K562 (cell line): ENCODE results near the gene CREB5. TPM values are rescaled to one million over a fixed set of nuclear protein-coding genes. Genes with fewer than 3 reads are reported as not detected.

Experiments used
- ATAC-seq: fragments of 200-7000 bp; cut with Tn5 transposase; 3 replicates; pipeline ENCODE4 v1.9.1; 2020; ENCODE audit warnings: moderate library complexity
- BruUV-seq: library from RNA; stranded (reverse); fragments of 400-500 nt; replicated peaks from 2 replicates; lab custom pipeline; 2021; lab: Mats Ljungman, UMichigan
- CTCF ChIA-PET: fragments of 300-600 bp; formaldehyde crosslinking; extraction: SDS; loops from one replicate; lab custom pipeline; 2021; ENCODE audit warnings: low intra/inter-chr PET ratio; lab: Yijun Ruan, JAX
- POLR2A ChIA-PET: fragments of 300-600, 350-650 bp; sonication (Branson Sonifier 250); formaldehyde crosslinking; extraction: SDS; loops from one replicate; lab custom pipeline; 2021; ENCODE audit warnings: antibody characterized with exemption, inconsistent platforms; lab: Yijun Ruan, JAX
- DNase-seq, 4 experiments: peaks; one replicate each; pipeline versions ENCODE4 v3.0.0 to v3.0.0-alpha.2; 2011 to 2018; ENCODE audit warnings: low spot score in 3 of 4, mixed read lengths in 3 of 4; ENCODE audit errors: extremely low read depth in 1 of 4
- FAIRE-seq: peaks from 2 replicates; lab custom pipeline; 2011; peaks lifted over from hg19 to GRCh38; lab: Jason Lieb, UNC
- H2AFZ ChIP-seq: 2 replicates; pipeline ENCODE4 v1.6.0; 2011; ENCODE audit warnings: low read depth, low read length, control low read depth, inconsistent platforms
- H3K27ac ChIP-seq: fragments of 200-600 bp; 3 replicates; pipeline ENCODE4 v1.8.0; 2011; ENCODE audit warnings: low read depth, mild to moderate bottlenecking, control low read depth, inconsistent platforms, low read length, moderate library complexity, mixed read lengths; ENCODE audit errors: extremely low read depth
- H3K27me3 ChIP-seq, 2 experiments: fragments of 300-600 bp in 1 of 2; 2 replicates in 1 of 2; 3 replicates in 1 of 2; pipeline versions ENCODE4 v1.6.0 to v1.8.0; 2011; ENCODE audit warnings: inconsistent platforms in 2 of 2, low read length in 2 of 2, mild to moderate bottlenecking in 1 of 2, mixed read lengths in 1 of 2, moderate library complexity in 1 of 2; ENCODE audit not compliant: control insufficient read depth in 2 of 2, insufficient read depth in 2 of 2
- H3K36me3 ChIP-seq: fragments of 300-600 bp; 3 replicates; pipeline ENCODE4 v1.8.0; 2011; ENCODE audit warnings: mild to moderate bottlenecking, low read length, inconsistent platforms; ENCODE audit not compliant: control insufficient read depth, insufficient read depth
- H3K4me1 ChIP-seq, 2 experiments: fragments of 200-600 bp in 1 of 2; replicated peaks in 1 of 2; 2 replicates in 1 of 2; 3 replicates in 1 of 2; pipeline versions ENCODE4 v1.5.1 to v1.8.0; 2011; ENCODE audit warnings: inconsistent platforms in 2 of 2, low read length in 2 of 2, mild to moderate bottlenecking in 1 of 2, mixed read lengths in 1 of 2, moderate library complexity in 1 of 2; ENCODE audit not compliant: control insufficient read depth in 2 of 2, insufficient read depth in 2 of 2
- H3K4me2 ChIP-seq: 2 replicates; pipeline ENCODE4 v1.6.1; 2011; ENCODE audit warnings: low read length, control low read depth, inconsistent platforms, mixed read lengths; ENCODE audit not compliant: insufficient read depth
- H3K4me3 ChIP-seq: fragments of 200-600 bp; sonication (generic), shearing (Covaris generic); 2 replicates; pipeline ENCODE4 v1.5.1; 2016; ENCODE audit warnings: control low read depth, inconsistent platforms
- H3K79me2 ChIP-seq: fragments of 200-600 bp; 3 replicates; pipeline ENCODE4 v1.8.0; 2011; ENCODE audit warnings: low read length, inconsistent platforms; ENCODE audit not compliant: control insufficient read depth, insufficient read depth
- H3K9ac ChIP-seq, 2 experiments: 2 replicates each; pipeline versions ENCODE4 v1.6.0 to v1.6.1; 2011; ENCODE audit warnings: low read depth in 2 of 2, low read length in 2 of 2, control low read depth in 1 of 2, inconsistent platforms in 1 of 2, mild to moderate bottlenecking in 1 of 2, mixed read lengths in 1 of 2; ENCODE audit not compliant: insufficient read depth in 1 of 2
- H3K9me1 ChIP-seq: one replicate; pipeline ENCODE4 v1.6.0; 2011; ENCODE audit warnings: inconsistent platforms, mild to moderate bottlenecking, low read length, moderate library complexity; ENCODE audit not compliant: control insufficient read depth, insufficient read depth
- H3K9me3 ChIP-seq: replicated peaks from 2 replicates; pipeline ENCODE4 v1.5.1; 2011; ENCODE audit warnings: low read depth, low read length, inconsistent platforms; ENCODE audit not compliant: control insufficient read depth, insufficient read depth
- H4K20me1 ChIP-seq: replicated peaks from 2 replicates; pipeline ENCODE4 v1.6.1; 2011; ENCODE audit warnings: low read length, inconsistent platforms, mixed read lengths; ENCODE audit not compliant: control insufficient read depth, insufficient read depth
- C11orf30 ChIP-seq: fragments of 450-650 bp; IDR thresholded peaks from 2 replicates; pipeline ENCODE4 v1.6.1; 2016; ENCODE audit warnings: low read depth, mild to moderate bottlenecking
- E2F4 ChIP-seq: sonication (generic); formaldehyde crosslinking; IDR thresholded peaks from 2 replicates; pipeline ENCODE4 v1.8.0; 2022; ENCODE audit warnings: mild to moderate bottlenecking, low read depth, missing genetic modification reagents
- MAFG ChIP-seq: fragments of 450-650 bp; conservative IDR thresholded peaks from 2 replicates; pipeline ENCODE4 v1.6.1; 2016; ENCODE audit warnings: missing genetic modification characterization, missing compliant biosample characterization
- NFE2L1 ChIP-seq: fragments of 450-650 bp; IDR thresholded peaks from 2 replicates; pipeline ENCODE4 v1.6.1; 2016; ENCODE audit warnings: missing genetic modification characterization, low read depth, mild to moderate bottlenecking, missing compliant biosample characterization, moderate library complexity, borderline replicate concordance
- ZKSCAN8 ChIP-seq: fragments of 200-800 bp; sonication (Bioruptor generic); IDR thresholded peaks from 2 replicates; pipeline ENCODE4 v1.6.1; 2016; ENCODE audit warnings: missing genetic modification characterization, missing compliant biosample characterization
- ZNF316 ChIP-seq: fragments of 450-650 bp; IDR thresholded peaks from 2 replicates; pipeline ENCODE4 v1.6.1; 2016
- ZNF75A ChIP-seq: fragments of 450-650 bp; formaldehyde crosslinking; IDR thresholded peaks from 2 replicates; pipeline ENCODE4 v1.4.0; 2020; ENCODE audit warnings: mild to moderate bottlenecking
- ZNF79 ChIP-seq: fragments of 250-450 bp; sonication (Bioruptor Pico); IDR thresholded peaks from 2 replicates; pipeline ENCODE4 v1.4.0; 2020; ENCODE audit warnings: low read depth, mild to moderate bottlenecking, moderate library complexity
- WGBS: fragments of 100-300 bp; shearing (Covaris generic); methylation state at CpG from one replicate; pipeline ENCODE4 v1.1.6; 2016; ENCODE audit warnings: low coverage, mixed read lengths; ENCODE audit not compliant: insufficient coverage; ENCODE audit errors: missing lambda C conversion rate; 5-methylcytosine and 5-hydroxymethylcytosine counted together
- in situ Hi-C: fragments of 300-500 bp; cut with MboI; formaldehyde crosslinking; loops from 4 replicates; pipeline ENCODE4 v1.15.0; 2018; ENCODE audit warnings: inconsistent platforms, mixed read lengths
- intact Hi-C: fragments of 100-400 bp; cut with micrococcal nuclease; formaldehyde crosslinking; loops from 2 replicates; pipeline ENCODE4 v1.14.2; 2022
- polyA plus RNA-seq, 8 experiments: library from polyadenylated mRNA; depleted of rRNA in 4 of 8; stranded (reverse) in 5 of 8; unstranded in 3 of 8; fragments of >200 nt; fragmentation: Nextera tagmentation in 2 of 8; fragmentation: Illumina TruSeq in 1 of 8; extraction: Ambion mirVana in 2 of 8; extraction: Trizol in 1 of 8; gene quantifications; 2 replicates each; pipeline versions ENCODE4 v1.2.1 to v1.2.3, GENCODE V29; 2011 to 2014; ENCODE audit warnings: inconsistent platforms in 1 of 8, missing spikeins in 1 of 8
- total RNA-seq, 7 experiments: library from RNA; depleted of rRNA in 6 of 7; stranded (reverse); fragments of >200 nt in 6 of 7; fragmentation: Illumina TruSeq in 2 of 7; extraction: Trizol in 2 of 7; gene quantifications; 2 replicates each; pipeline versions ENCODE4 v1.2.1 to v1.2.3, GENCODE V29; 2011 to 2021; ENCODE audit warnings: low replicate concordance in 1 of 7
- TF ChIP-seq, protein P1 (sequence below): fragments of 250-450 bp; sonication (Bioruptor Pico); IDR thresholded peaks from 2 replicates; pipeline ENCODE4 v1.5.0; 2020; ENCODE audit warnings: mild to moderate bottlenecking, borderline replicate concordance

Gene CREB5
- total and polyA plus RNA-seq, 9 of the 15 experiments (the other 6 are each of a cell fraction or from before 2014, with no cell fraction given): 0.33 to 6.4 (median 1.8) TPM

- TF ChIP-seq MAFG: peak; percentile 72
- peak; percentile 66 for TF ChIP-seq ZNF316
- no peak for TF ChIP-seq ZNF75A (CRISPR knock-in tag)
- TF ChIP-seq C11orf30: 0 out of 2 replicates have a peak, but pooled peaks have one; percentile 32
- no peak for TF ChIP-seq ZKSCAN8 (CRISPR knock-in tag)
- TF ChIP-seq ZNF79 (CRISPR knock-in tag): 0 out of 2 replicates have a peak, but pooled peaks have one; percentile 33
- TF ChIP-seq NFE2L1: peak; percentile 62
- TF ChIP-seq, protein P1, sequence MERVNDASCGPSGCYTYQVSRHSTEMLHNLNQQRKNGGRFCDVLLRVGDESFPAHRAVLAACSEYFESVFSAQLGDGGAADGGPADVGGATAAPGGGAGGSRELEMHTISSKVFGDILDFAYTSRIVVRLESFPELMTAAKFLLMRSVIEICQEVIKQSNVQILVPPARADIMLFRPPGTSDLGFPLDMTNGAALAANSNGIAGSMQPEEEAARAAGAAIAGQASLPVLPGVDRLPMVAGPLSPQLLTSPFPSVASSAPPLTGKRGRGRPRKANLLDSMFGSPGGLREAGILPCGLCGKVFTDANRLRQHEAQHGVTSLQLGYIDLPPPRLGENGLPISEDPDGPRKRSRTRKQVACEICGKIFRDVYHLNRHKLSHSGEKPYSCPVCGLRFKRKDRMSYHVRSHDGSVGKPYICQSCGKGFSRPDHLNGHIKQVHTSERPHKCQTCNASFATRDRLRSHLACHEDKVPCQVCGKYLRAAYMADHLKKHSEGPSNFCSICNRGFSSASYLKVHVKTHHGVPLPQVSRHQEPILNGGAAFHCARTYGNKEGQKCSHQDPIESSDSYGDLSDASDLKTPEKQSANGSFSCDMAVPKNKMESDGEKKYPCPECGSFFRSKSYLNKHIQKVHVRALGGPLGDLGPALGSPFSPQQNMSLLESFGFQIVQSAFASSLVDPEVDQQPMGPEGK (CRISPR knock-in tag): no peak
- no peak for TF ChIP-seq E2F4 (CRISPR knock-in tag)
- Histone ChIP-seq H3K79me2 (no peaks in the 10 kb centered on the region), H3K9me3 (no peaks in the 10 kb centered on the region), H3K9me1 (no peaks in the 10 kb centered on the region), H2AFZ (no peak overlapping the region), H3K9ac (no peak overlapping the region), H3K4me2 (no peak overlapping the region), H3K27ac (no peak overlapping the region), H4K20me1 (0 out of 2 replicates have a peak, but pooled peaks cover 3% of the 10 kb centered on the region), H3K4me1 (no peaks in the 10 kb centered on the region), H3K36me3 (no peaks in the 10 kb centered on the region), H3K27me3 (peaks cover 0 to 19% of the 10 kb centered on the region in 2 experiments; a peak in 4 of 5 replicates), H3K4me3 (no peak overlapping the region)
- POLR2A ChIA-PET: no interaction called here
- ATAC-seq (no peak), FAIRE-seq (no peak), DNase-seq (no peak)
- in situ Hi-C loops: no loop called here
- WGBS: 8% methylated on average over 5 of the region's 5 CpGs
- no TSS peak for BruUV-seq
- CTCF ChIA-PET: no interaction called here
- intact Hi-C loops: no loop called here
Observed at GRCh38 chr7:28681693-28682310, 269.5 kb downstream of the CREB5 start.
